PC-9 (cell line): ENCODE measurements around the gene BIRC5. TPM values are rescaled to one million over a fixed set of nuclear protein-coding genes. Genes with fewer than 3 reads are reported as not detected.
"Not testable (repeated sequence)": the region's sequence is repeated elsewhere in the genome, so short reads cannot be mapped to it uniquely, and the experiment has no call there.

Experiments
- BruUV-seq: library from RNA; stranded (reverse); fragments of 400-500 nt; replicated peaks from 2 replicates; lab custom pipeline; 2021; lab: Mats Ljungman, UMichigan
- CTCF ChIA-PET: fragments of 300-600 bp; sonication (Branson Sonifier 250); formaldehyde crosslinking; loops from one replicate; lab custom pipeline; 2022; ENCODE audit warnings: antibody characterized with exemption; lab: Charles Lee
- POLR2A ChIA-PET: fragments of 300-600 bp; sonication (Branson Sonifier 250); formaldehyde crosslinking; loops from one replicate; lab custom pipeline; 2022; ENCODE audit warnings: antibody characterized with exemption; ENCODE audit not compliant: unreplicated experiment; lab: Charles Lee
- DNase-seq, 2 experiments: peaks; one replicate each; pipeline versions ENCODE4 v3.0.0 to v3.0.0-alpha.2; 2015 to 2022; ENCODE audit warnings: mixed read lengths in 1 of 2
- H2AFZ ChIP-seq: fragments of 200-600 bp; sonication (generic); 2 replicates; pipeline ENCODE4 v1.8.1; 2017; ENCODE audit warnings: antibody characterized with exemption
- H3F3A ChIP-seq: fragments of 200-600 bp; sonication (generic); 2 replicates; pipeline ENCODE4 v1.8.1; 2017; ENCODE audit warnings: antibody characterized with exemption, mild to moderate bottlenecking, low read depth; ENCODE audit not compliant: insufficient read depth
- H3K27ac ChIP-seq: fragments of 200-600 bp; sonication (generic); 2 replicates; pipeline ENCODE4 v1.6.1; 2016; ENCODE audit warnings: mixed run types
- H3K27me3 ChIP-seq: fragments of 200-600 bp; sonication (generic); 2 replicates; pipeline ENCODE4 v1.6.1; 2016; ENCODE audit warnings: low read depth, mixed run types; ENCODE audit not compliant: insufficient read depth
- H3K36me3 ChIP-seq: fragments of 200-600 bp; sonication (generic); 2 replicates; pipeline ENCODE4 v1.6.1; 2016; ENCODE audit warnings: low read depth, mixed run types
- H3K4me1 ChIP-seq: fragments of 200-600 bp; sonication (generic); replicated peaks from 2 replicates; pipeline ENCODE4 v1.6.1; 2016; ENCODE audit warnings: mixed run types; ENCODE audit not compliant: insufficient read depth
- H3K4me2 ChIP-seq: fragments of 200-600 bp; sonication (generic); 2 replicates; pipeline ENCODE4 v1.6.1; 2017; ENCODE audit warnings: mixed run types
- H3K4me3 ChIP-seq: fragments of 200-600 bp; sonication (generic); 2 replicates; pipeline ENCODE4 v1.6.1; 2016; ENCODE audit warnings: mixed run types
- H3K79me2 ChIP-seq: fragments of 200-600 bp; sonication (generic); 2 replicates; pipeline ENCODE4 v1.6.1; 2017; ENCODE audit warnings: low read depth, mixed run types
- H3K9me2 ChIP-seq: fragments of 200-600 bp; sonication (generic); 2 replicates; pipeline ENCODE4 v1.8.1; 2017; ENCODE audit warnings: mild to moderate bottlenecking; ENCODE audit not compliant: insufficient read depth
- H3K9me3 ChIP-seq: fragments of 200-600 bp; sonication (generic); 2 replicates; pipeline ENCODE4 v1.8.1; 2016; ENCODE audit warnings: low read depth; ENCODE audit not compliant: insufficient read depth
- H4K20me1 ChIP-seq: fragments of 200-600 bp; sonication (generic); 2 replicates; pipeline ENCODE4 v1.8.1; 2017; ENCODE audit not compliant: insufficient read depth
- EZH2 ChIP-seq: fragments of 200-600 bp; sonication (generic); IDR thresholded peaks from 2 replicates; pipeline ENCODE4 v1.8.0; 2017; ENCODE audit warnings: antibody characterized with exemption, low read depth
- intact Hi-C: fragments of 100-400 bp; cut with micrococcal nuclease; formaldehyde crosslinking; loops from one replicate; pipeline ENCODE4 v1.10.0; 2022; ENCODE audit not compliant: unreplicated experiment
- total RNA-seq: library from RNA; stranded (reverse); gene quantifications from 2 replicates; pipeline ENCODE4 v1.2.3, GENCODE V29; 2021
- TF ChIP-seq, protein P1 (sequence below): fragments of 200-600 bp; sonication (generic); conservative IDR thresholded peaks from 2 replicates; pipeline ENCODE4 v1.6.1; 2017; ENCODE audit warnings: mixed run types, antibody characterized with exemption, mild to moderate bottlenecking, moderate library complexity

Gene BIRC5
- total RNA-seq, 1 experiment from 2014 or later, result 91.0 TPM

DNA sequence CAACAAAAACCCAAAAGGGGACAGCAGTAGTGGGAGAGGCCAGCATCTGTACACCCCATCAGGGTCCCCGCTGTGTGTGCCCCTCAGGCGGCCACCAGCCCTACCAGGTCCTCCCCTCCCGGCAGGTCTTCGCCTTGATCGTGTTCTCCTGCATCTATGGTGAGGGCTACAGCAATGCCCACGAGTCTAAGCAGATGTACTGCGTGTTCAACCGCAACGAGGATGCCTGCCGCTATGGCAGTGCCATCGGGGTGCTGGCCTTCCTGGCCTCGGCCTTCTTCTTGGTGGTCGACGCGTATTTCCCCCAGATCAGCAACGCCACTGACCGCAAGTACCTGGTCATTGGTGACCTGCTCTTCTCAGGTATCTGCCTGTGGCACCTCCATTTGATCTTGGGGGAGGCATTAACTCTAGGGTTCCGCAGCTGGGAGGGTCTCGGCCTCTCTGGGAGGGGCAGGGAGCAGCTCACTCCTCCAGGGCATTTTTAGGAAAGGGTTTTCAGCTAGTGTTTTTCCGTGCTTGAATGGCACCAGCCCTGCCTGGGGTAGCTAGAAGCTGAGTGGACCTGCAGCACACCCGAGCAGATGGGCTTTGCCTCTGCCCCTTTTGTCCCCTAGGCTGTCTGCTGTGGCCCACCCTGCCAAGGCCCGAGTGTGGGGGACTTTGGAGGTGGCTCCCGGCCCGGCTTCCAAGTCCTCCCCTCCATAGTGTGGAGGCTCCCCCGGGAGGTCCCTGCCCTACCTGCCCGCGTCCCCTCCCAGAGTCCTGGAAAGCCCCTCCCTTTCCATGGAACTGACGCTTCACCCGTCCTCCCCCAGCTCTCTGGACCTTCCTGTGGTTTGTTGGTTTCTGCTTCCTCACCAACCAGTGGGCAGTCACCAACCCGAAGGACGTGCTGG is 43.1 kb upstream of the BIRC5 start:
- Histone ChIP-seq H3K4me3 (no peak overlapping the region), H4K20me1 (peaks cover 7% of the 10 kb centered on the region; the same call in 1 of the 2 replicates), H3F3A (peaks cover 23% of the 10 kb centered on the region), H3K27ac (no peak overlapping the region), H3K9me3 (no peaks in the 10 kb centered on the region), H3K4me2 (no peak overlapping the region), H3K27me3 (no peaks in the 10 kb centered on the region), H2AFZ (no peak overlapping the region), H3K36me3 (no peaks in the 10 kb centered on the region), H3K9me2 (no peaks in the 10 kb centered on the region), H3K79me2 (0 out of 2 replicates have a peak, but pooled peaks cover 6% of the 10 kb centered on the region), H3K4me1 (peaks cover 10% of the 10 kb centered on the region; the same call in 1 of the 2 replicates)
- no TSS peak for BruUV-seq
- ChIA-PET CTCF (interaction anchor here (0.7 to 1.1 kb wide), 2 partner anchors 86 to 304 kb away, joined by 3 read pairs; no protein-coding TSS in a partner anchor), POLR2A (no interaction called here)
- no peak for DNase-seq
- intact Hi-C loops, result no loop called here
- TF ChIP-seq, protein P1, sequence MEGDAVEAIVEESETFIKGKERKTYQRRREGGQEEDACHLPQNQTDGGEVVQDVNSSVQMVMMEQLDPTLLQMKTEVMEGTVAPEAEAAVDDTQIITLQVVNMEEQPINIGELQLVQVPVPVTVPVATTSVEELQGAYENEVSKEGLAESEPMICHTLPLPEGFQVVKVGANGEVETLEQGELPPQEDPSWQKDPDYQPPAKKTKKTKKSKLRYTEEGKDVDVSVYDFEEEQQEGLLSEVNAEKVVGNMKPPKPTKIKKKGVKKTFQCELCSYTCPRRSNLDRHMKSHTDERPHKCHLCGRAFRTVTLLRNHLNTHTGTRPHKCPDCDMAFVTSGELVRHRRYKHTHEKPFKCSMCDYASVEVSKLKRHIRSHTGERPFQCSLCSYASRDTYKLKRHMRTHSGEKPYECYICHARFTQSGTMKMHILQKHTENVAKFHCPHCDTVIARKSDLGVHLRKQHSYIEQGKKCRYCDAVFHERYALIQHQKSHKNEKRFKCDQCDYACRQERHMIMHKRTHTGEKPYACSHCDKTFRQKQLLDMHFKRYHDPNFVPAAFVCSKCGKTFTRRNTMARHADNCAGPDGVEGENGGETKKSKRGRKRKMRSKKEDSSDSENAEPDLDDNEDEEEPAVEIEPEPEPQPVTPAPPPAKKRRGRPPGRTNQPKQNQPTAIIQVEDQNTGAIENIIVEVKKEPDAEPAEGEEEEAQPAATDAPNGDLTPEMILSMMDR, result no peak
- no peak for TF ChIP-seq EZH2

- POLR2A ChIA-PET, result interaction anchor here (0.6 to 0.7 kb wide), 3 partner anchors 15 to 137 kb away, joined by 3 to 13 read pairs (median 6); partner anchors contain the start of gene TK1
- H4K20me1 ChIP-seq, BruUV-seq, DNase-seq, H3K4me2 ChIP-seq, H3K4me1 ChIP-seq, H3K9me2 ChIP-seq, H3K36me3 ChIP-seq, H3K4me3 ChIP-seq, H3K27ac ChIP-seq, intact Hi-C loops, H3K27me3 ChIP-seq, H2AFZ ChIP-seq, H3K79me2 ChIP-seq, H3K9me3 ChIP-seq: not testable (repeated sequence)
- peaks cover 23% of the 10 kb centered on the region for H3F3A ChIP-seq
- CTCF ChIA-PET, result interaction anchor here (0.6 to 1.1 kb wide), 2 partner anchors 87 to 257 kb away, joined by 3 to 8 read pairs; no protein-coding TSS in a partner anchor
Measured at GRCh38 chr17:78171591-78172248, 42.3 kb upstream of the BIRC5 start.

DNA sequence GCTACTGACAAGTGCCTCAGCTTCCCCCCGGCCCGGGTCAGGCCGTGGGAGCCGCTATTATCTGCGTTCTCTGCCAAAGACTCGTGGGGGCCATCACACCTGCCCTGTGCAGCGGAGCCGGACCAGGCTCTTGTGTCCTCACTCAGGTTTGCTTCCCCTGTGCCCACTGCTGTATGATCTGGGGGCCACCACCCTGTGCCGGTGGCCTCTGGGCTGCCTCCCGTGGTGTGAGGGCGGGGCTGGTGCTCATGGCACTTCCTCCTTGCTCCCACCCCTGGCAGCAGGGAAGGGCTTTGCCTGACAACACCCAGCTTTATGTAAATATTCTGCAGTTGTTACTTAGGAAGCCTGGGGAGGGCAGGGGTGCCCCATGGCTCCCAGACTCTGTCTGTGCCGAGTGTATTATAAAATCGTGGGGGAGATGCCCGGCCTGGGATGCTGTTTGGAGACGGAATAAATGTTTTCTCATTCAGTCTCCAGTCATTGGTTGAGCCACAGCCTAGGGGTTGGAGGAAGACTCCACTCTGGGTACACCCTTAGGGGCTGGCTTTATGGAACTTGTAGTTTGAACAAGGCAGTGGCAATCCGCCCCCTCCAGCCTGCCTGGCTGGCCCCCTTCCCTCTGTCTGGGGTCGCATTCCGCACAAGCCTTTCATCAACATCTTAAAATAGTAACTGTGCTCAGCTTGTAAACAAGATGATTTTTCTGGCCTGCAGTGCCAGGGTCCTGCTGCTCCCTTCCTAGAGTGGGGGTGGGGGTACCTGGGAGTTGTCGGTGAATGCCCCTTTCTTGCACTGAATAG is 41.6 kb upstream of the BIRC5 start:
- H3K27ac ChIP-seq, result no peak overlapping the region
- H3K36me3 ChIP-seq, result no peaks in the 10 kb centered on the region
- peaks cover 23% of the 10 kb centered on the region for H3F3A ChIP-seq
- TF ChIP-seq EZH2, result no peak
- TF ChIP-seq, protein P1, result no peak
- no peak overlapping the region for H3K4me2 ChIP-seq
- H3K9me3 ChIP-seq, result no peaks in the 10 kb centered on the region
- POLR2A ChIA-PET, result interaction anchor here (0.6 to 0.7 kb wide), 3 partner anchors 14 to 136 kb away, joined by 3 to 13 read pairs (median 6); partner anchors contain the start of gene TK1
- no TSS peak for BruUV-seq
- peaks cover 7% of the 10 kb centered on the region; the same call in 1 of the 2 replicates for H4K20me1 ChIP-seq
- H3K9me2 ChIP-seq, result no peaks in the 10 kb centered on the region
- H3K4me1 ChIP-seq, result peaks cover 10% of the 10 kb centered on the region; the same call in 1 of the 2 replicates
- peak in 1 of 2 experiments; percentile 53 for DNase-seq
- CTCF ChIA-PET, result interaction anchor here (0.6 to 1.1 kb wide), 2 partner anchors 87 to 256 kb away, joined by 3 to 8 read pairs; no protein-coding TSS in a partner anchor
- intact Hi-C loops, result no loop called here
- H3K27me3 ChIP-seq, result no peaks in the 10 kb centered on the region
- H3K4me3 ChIP-seq, result no peak overlapping the region
- H2AFZ ChIP-seq, result no peak overlapping the region
- 0 out of 2 replicates have a peak, but pooled peaks cover 6% of the 10 kb centered on the region for H3K79me2 ChIP-seq
